Dermis microvascular lymphatic vessel endothelial cell (primary cell): Measurements from ENCODE around the gene IFNGR1. TPM values are rescaled to one million over a fixed set of nuclear protein-coding genes. Genes with fewer than 3 reads are reported as not detected.

Experiments used
- DNase-seq, 2 donors: peaks; one replicate each; pipeline versions ENCODE4 v3.0.0 to v3.0.0-alpha.2; 2010; ENCODE audit warnings: low read depth in 2 of 2
- total RNA-seq: library from RNA; depleted of rRNA; stranded (reverse); fragments of >200 nt; gene quantifications from 2 replicates; pipeline ENCODE4 v1.2.1, GENCODE V29; 2014

Gene IFNGR1
- total RNA-seq, 1 donor from 2014 or later, result 56.6 TPM

DNA sequence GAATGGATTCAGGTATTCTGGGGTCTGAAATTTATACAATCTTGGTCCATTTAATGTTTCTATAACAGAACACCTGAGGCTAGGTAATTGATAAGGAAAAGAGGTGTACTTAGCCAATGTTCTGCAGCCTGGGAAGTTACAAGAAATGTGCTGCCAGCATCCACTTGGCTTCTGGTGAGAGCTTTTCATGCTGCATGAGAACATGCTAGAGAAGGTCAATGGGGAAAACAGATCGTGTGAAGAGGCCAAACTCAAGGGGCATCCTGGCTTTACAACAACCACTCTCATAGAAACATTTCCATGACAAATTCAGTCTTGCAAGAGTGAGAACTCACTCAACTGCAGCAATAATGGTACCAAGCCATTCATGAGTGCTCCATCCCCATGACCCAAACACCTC lies 62.5 kb downstream of the IFNGR1 start:
- no peak for DNase-seq

DNA sequence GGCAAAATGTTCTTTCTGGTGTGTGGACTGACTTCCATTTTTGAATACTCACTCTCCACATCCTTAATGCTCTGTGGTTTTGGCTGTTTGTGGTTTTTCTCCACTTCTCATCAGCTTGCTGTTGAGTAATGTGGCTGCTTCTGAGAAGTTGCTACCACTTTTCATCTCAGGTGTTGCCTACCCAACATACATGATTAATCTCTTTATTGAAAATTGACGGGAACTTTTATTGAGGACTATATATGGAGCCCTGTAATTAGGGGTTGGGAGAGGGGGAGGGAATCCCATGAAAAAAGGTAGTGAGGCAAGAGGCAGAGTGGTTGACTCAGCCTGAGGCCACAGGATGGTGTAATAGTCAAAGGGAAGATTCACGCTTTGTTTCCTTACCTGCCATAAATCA lies 63.4 kb downstream of the IFNGR1 start:
- no peak for DNase-seq

DNA sequence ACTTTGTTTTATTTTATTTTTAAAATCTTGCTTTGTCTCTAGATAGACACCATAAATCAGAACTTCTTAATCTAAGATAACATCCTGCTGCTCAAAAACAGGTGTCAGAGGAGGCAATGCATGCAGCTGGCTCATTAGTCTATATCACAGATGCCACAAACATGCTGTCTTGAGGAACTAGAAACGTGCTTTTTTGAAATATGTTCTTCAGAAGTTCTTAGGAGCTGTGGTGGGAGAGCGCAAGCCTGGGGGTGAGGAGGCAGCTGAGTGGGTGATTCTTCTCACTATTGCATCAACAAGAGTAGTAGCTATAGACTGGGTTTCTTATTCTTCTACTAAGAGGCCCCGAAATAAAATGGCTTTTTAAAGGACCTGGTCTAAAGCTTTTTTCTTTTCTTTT lies 69.1 kb downstream of the IFNGR1 start:
- no peak for DNase-seq

DNA sequence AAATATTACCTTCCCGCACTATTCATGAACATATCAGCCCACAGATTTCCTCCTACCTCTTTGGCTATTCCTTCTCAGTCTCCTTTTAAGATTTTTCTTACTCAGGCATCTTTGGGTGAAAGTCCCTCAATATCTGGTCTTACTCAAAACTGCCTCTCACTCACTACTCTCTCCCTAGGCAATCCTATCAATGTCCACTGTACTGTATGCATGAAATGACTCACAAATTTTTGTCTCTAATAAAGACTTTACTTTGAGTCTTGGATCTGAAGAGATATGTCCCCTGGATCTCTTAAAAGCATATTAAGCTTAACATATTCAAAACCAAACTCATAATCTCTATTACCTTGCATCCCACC lies 70.2 kb downstream of the IFNGR1 start:
- no peak for DNase-seq

DNA sequence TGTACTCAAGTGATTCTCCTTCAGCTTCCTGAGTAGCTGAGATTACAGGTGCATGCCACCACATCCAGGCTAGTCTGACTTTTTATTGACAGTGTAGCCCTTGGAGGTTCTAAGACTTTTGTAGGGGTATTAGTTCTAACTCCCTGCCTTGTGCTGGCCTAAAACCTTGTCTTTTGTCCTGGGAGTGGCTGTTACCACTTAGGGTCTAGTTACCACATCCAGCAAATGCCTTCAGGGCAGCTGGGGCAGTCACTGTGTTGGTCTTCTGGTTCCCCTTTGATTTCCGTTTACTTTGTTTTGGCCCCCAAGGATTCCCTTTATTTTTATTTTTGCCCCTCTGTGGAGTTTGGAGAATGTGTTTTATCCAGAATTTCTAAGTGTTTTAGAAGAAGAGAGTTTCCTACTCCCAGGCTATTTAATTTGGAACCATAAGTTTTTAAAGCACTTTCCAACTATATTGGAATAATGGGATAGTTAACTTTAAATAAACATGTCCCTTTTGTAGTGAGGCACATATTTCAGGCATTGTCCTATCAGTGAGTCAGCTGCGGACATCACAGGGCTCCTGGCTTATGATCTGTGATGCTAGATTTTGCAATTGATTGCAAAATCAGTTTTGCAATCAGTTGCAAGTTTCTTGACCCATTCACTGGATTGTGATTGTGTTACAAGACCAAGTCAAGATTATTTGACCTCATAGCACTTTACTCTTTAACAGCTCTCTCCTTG lies 70.7 kb downstream of the IFNGR1 start:
- no peak for DNase-seq

Other genes starting within 250 kb of the IFNGR1 start
- 0.26 and 1.1 TPM in 2 replicates for gene IL20RA, start 174.4 kb downstream of the IFNGR1 start, total RNA-seq
- gene IL22RA2, start 45.7 kb downstream of the IFNGR1 start, total RNA-seq, result not detected in 2 replicates